MG63 (cell line): ENCODE results near the gene SERPINB1. TPM values are rescaled to one million over a fixed set of nuclear protein-coding genes. Genes with fewer than 3 reads are reported as not detected.
"Not testable (repeated sequence)": the region's sequence is repeated elsewhere in the genome, so short reads cannot be mapped to it uniquely, and the experiment has no call there.

Experiments
- DNase-seq: peaks from one replicate; pipeline ENCODE4 v3.0.0-alpha.2; 2020
- H3K27me3 ChIP-seq: fragments of 250-450 bp; sonication (Bioruptor Pico); 2 replicates; pipeline ENCODE4 v1.5.1; 2020; ENCODE audit warnings: mild to moderate bottlenecking, moderate library complexity
- H3K36me3 ChIP-seq: fragments of 250-450 bp; sonication (Bioruptor Pico); 2 replicates; pipeline ENCODE4 v1.5.1; 2020; ENCODE audit warnings: mild to moderate bottlenecking, moderate library complexity
- H3K4me3 ChIP-seq: fragments of 250-450 bp; sonication (Bioruptor Pico); 2 replicates; pipeline ENCODE4 v1.5.1; 2020; ENCODE audit warnings: mild to moderate bottlenecking, moderate library complexity
- H3K9me3 ChIP-seq: fragments of 250-450 bp; sonication (Bioruptor Pico); 2 replicates; pipeline ENCODE4 v1.5.1; 2020; ENCODE audit warnings: mild to moderate bottlenecking, moderate library complexity
- total RNA-seq: library from RNA; depleted of rRNA; stranded (reverse); fragments of >200 nt; shearing (Covaris generic); gene quantifications from 2 replicates; pipeline ENCODE4 v1.2.3, GENCODE V29; 2014; ENCODE audit warnings: low replicate concordance

The SERPINB1 gene
- total RNA-seq, 1 experiment from 2014 or later: 12.0 TPM

GRCh38 chr6:2871953-2872352 lies 30.3 kb upstream of the SERPINB1 start:
- no peak for DNase-seq
- Histone ChIP-seq H3K27me3 (no peaks in the 10 kb centered on the region), H3K36me3 (no peaks in the 10 kb centered on the region), H3K4me3 (no peak overlapping the region), H3K9me3 (no peaks in the 10 kb centered on the region)

- DNase-seq: no peak
- Histone ChIP-seq H3K4me3 (no peak overlapping the region), H3K27me3 (no peaks in the 10 kb centered on the region), H3K36me3 (no peaks in the 10 kb centered on the region), H3K9me3 (no peaks in the 10 kb centered on the region)
Observed at GRCh38 chr6:2871102-2871501, 29.4 kb upstream of the SERPINB1 start.

GRCh38 chr6:2870046-2870636 lies 28.5 kb upstream of the SERPINB1 start:
- Histone ChIP-seq H3K4me3 (no peak overlapping the region), H3K27me3 (no peaks in the 10 kb centered on the region), H3K36me3 (no peaks in the 10 kb centered on the region), H3K9me3 (no peaks in the 10 kb centered on the region)
- no peak for DNase-seq

- Histone ChIP-seq H3K9me3 (no peaks in the 10 kb centered on the region), H3K36me3 (no peaks in the 10 kb centered on the region), H3K27me3 (no peaks in the 10 kb centered on the region), H3K4me3 (no peak overlapping the region)
- DNase-seq: no peak
Observed at GRCh38 chr6:2868637-2869036, 27.0 kb upstream of the SERPINB1 start.

- Histone ChIP-seq H3K27me3 (no peaks in the 10 kb centered on the region), H3K36me3 (no peaks in the 10 kb centered on the region), H3K4me3 (no peak overlapping the region), H3K9me3 (no peaks in the 10 kb centered on the region)
- DNase-seq: no peak
Observed at GRCh38 chr6:2866171-2866846, 24.6 kb upstream of the SERPINB1 start.

GRCh38 chr6:2865694-2866151 lies 24.1 kb upstream of the SERPINB1 start:
- no peak overlapping the region for H3K4me3 ChIP-seq
- H3K9me3 ChIP-seq: no peaks in the 10 kb centered on the region
- H3K36me3 ChIP-seq: no peaks in the 10 kb centered on the region
- no peak for DNase-seq
- H3K27me3 ChIP-seq: no peaks in the 10 kb centered on the region

GRCh38 chr6:2865270-2865669 lies 23.6 kb upstream of the SERPINB1 start:
- no peak for DNase-seq
- Histone ChIP-seq H3K4me3 (no peak overlapping the region), H3K9me3 (no peaks in the 10 kb centered on the region), H3K27me3 (no peaks in the 10 kb centered on the region), H3K36me3 (no peaks in the 10 kb centered on the region)

GRCh38 chr6:2863901-2864300 lies 22.2 kb upstream of the SERPINB1 start:
- Histone ChIP-seq H3K4me3 (no peak overlapping the region), H3K27me3 (no peaks in the 10 kb centered on the region), H3K9me3 (no peaks in the 10 kb centered on the region), H3K36me3 (no peaks in the 10 kb centered on the region)
- no peak for DNase-seq

- Histone ChIP-seq H3K27me3 (no peaks in the 10 kb centered on the region), H3K36me3 (no peaks in the 10 kb centered on the region), H3K9me3 (no peaks in the 10 kb centered on the region), H3K4me3 (no peak overlapping the region)
- no peak for DNase-seq
Observed at GRCh38 chr6:2862712-2863181, 21.1 kb upstream of the SERPINB1 start.

GRCh38 chr6:2861822-2862164 lies 20.1 kb upstream of the SERPINB1 start:
- no peaks in the 10 kb centered on the region for H3K36me3 ChIP-seq
- H3K27me3 ChIP-seq: no peaks in the 10 kb centered on the region
- no peak for DNase-seq
- no peak overlapping the region for H3K4me3 ChIP-seq
- H3K9me3 ChIP-seq: no peaks in the 10 kb centered on the region

- no peak for DNase-seq
- no peaks in the 10 kb centered on the region for H3K36me3 ChIP-seq
- no peak overlapping the region for H3K4me3 ChIP-seq
- H3K27me3 ChIP-seq: no peaks in the 10 kb centered on the region
- no peaks in the 10 kb centered on the region for H3K9me3 ChIP-seq
Observed at GRCh38 chr6:2861060-2861821, 19.6 kb upstream of the SERPINB1 start.

- not testable (repeated sequence) for DNase-seq, H3K4me3 ChIP-seq, H3K9me3 ChIP-seq, H3K36me3 ChIP-seq, H3K27me3 ChIP-seq
Observed at GRCh38 chr6:2860706-2861059, 19.0 kb upstream of the SERPINB1 start.

GRCh38 chr6:2859798-2860705 lies 18.4 kb upstream of the SERPINB1 start:
- not testable (repeated sequence) for H3K4me3 ChIP-seq, H3K36me3 ChIP-seq, DNase-seq, H3K27me3 ChIP-seq, H3K9me3 ChIP-seq

GRCh38 chr6:2859185-2859700 lies 17.6 kb upstream of the SERPINB1 start:
- no peak overlapping the region for H3K4me3 ChIP-seq
- no peaks in the 10 kb centered on the region for H3K36me3 ChIP-seq
- H3K27me3 ChIP-seq: no peaks in the 10 kb centered on the region
- no peaks in the 10 kb centered on the region for H3K9me3 ChIP-seq
- DNase-seq: no peak

- no peaks in the 10 kb centered on the region for H3K9me3 ChIP-seq
- no peaks in the 10 kb centered on the region for H3K27me3 ChIP-seq
- DNase-seq: no peak
- H3K36me3 ChIP-seq: no peaks in the 10 kb centered on the region
- H3K4me3 ChIP-seq: no peak overlapping the region
Observed at GRCh38 chr6:2857580-2858337, 16.1 kb upstream of the SERPINB1 start.

GRCh38 chr6:2857185-2857579 lies 15.5 kb upstream of the SERPINB1 start:
- Histone ChIP-seq H3K9me3 (no peaks in the 10 kb centered on the region), H3K27me3 (no peaks in the 10 kb centered on the region), H3K4me3 (no peak overlapping the region), H3K36me3 (no peaks in the 10 kb centered on the region)
- DNase-seq: no peak
